ENCODE results near the gene KIF12. TPM values are rescaled to one million over a fixed set of nuclear protein-coding genes. Genes with fewer than 3 reads are reported as not detected.
A peak's percentile ranks its signal among the peaks of the same experiment; 100 is the strongest.

Gene KIF12
- total and polyA plus RNA-seq, 2 of the 13 experiments (the other 11 are each of a cell fraction or from before 2014, with no cell fraction given): 1.8 to 12.5 TPM

GRCh38 chr9:114117614-114117995 lies 18.5 kb upstream of the KIF12 start (continued):
- TF ChIP-seq ONECUT2 (CRISPR knock-in tag; IDR thresholded peaks at IDR 0.05) (peak; percentile 95), ZNF460 (CRISPR knock-in tag; IDR thresholded peaks at IDR 0.05; ENCODE audit: borderline replicate concordance) (no peak), ZFY (CRISPR knock-in tag; IDR thresholded peaks at IDR 0.05) (peak; percentile 28; the same call in 1 of the 2 replicates), IKZF5 (CRISPR knock-in tag; IDR thresholded peaks at IDR 0.05) (no peak; the same call in 1 of the 2 replicates), BCLAF1 (IDR thresholded peaks at IDR 0.05) (no peak), ZNF740 (CRISPR knock-in tag; IDR thresholded peaks at IDR 0.05) (peak; percentile 66; the same call in 1 of the 2 replicates), KAT7 (CRISPR knock-in tag; IDR thresholded peaks at IDR 0.05; ENCODE audit: borderline replicate concordance) (no peak), FOXA3 (CRISPR knock-in tag; IDR thresholded peaks at IDR 0.05) (peak; percentile 59), FOXO1 (CRISPR knock-in tag; IDR thresholded peaks at IDR 0.05) (peak; percentile 22; the same call in 1 of the 2 replicates), REXO4 (CRISPR knock-in tag; IDR thresholded peaks at IDR 0.05; ENCODE audit: borderline replicate concordance) (no peak), HDAC2 (CRISPR knock-in tag; IDR thresholded peaks at IDR 0.05) (peak; percentile 26; the same call in 1 of the 2 replicates), ZKSCAN5 (CRISPR knock-in tag; IDR thresholded peaks at IDR 0.05) (no peak), ZNF138 (CRISPR knock-in tag; IDR thresholded peaks at IDR 0.05; ENCODE audit: low read depth) (no peak), SMAD1 (CRISPR knock-in tag; IDR thresholded peaks at IDR 0.05; ENCODE audit: borderline replicate concordance, low read depth) (0 out of 2 replicates have a peak, but pooled peaks have one; percentile 4), MAFK (conservative IDR thresholded peaks at IDR 0.05 in 1 of 2, IDR thresholded peaks at IDR 0.05 in 1 of 2; ENCODE audit: low read length in 2 of 2) (peak; percentile 43 to 50), CEBPG (CRISPR knock-in tag; IDR thresholded peaks at IDR 0.05) (0 out of 2 replicates have a peak, but pooled peaks have one; percentile 10), GFI1 (CRISPR knock-in tag; IDR thresholded peaks at IDR 0.05; ENCODE audit: borderline replicate concordance) (0 out of 2 replicates have a peak, but pooled peaks have one; percentile 10), PITX1 (CRISPR knock-in tag; IDR thresholded peaks at IDR 0.05) (0 out of 2 replicates have a peak, but pooled peaks have one; percentile 24), MAFG (CRISPR knock-in tag; IDR thresholded peaks at IDR 0.05) (no peak), HMG20B (CRISPR knock-in tag; conservative IDR thresholded peaks at IDR 0.05) (0 out of 2 replicates have a peak, but pooled peaks have one; percentile 19), DNMT3B (CRISPR knock-in tag; conservative IDR thresholded peaks at IDR 0.05) (no peak)
- TF ChIP-seq, protein P1, sequence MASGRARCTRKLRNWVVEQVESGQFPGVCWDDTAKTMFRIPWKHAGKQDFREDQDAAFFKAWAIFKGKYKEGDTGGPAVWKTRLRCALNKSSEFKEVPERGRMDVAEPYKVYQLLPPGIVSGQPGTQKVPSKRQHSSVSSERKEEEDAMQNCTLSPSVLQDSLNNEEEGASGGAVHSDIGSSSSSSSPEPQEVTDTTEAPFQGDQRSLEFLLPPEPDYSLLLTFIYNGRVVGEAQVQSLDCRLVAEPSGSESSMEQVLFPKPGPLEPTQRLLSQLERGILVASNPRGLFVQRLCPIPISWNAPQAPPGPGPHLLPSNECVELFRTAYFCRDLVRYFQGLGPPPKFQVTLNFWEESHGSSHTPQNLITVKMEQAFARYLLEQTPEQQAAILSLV (CRISPR knock-in tag; IDR thresholded peaks at IDR 0.05; ENCODE audit: borderline replicate concordance): 0 out of 2 replicates have a peak, but pooled peaks have one; percentile 39
- TF ChIP-seq, protein P2, sequence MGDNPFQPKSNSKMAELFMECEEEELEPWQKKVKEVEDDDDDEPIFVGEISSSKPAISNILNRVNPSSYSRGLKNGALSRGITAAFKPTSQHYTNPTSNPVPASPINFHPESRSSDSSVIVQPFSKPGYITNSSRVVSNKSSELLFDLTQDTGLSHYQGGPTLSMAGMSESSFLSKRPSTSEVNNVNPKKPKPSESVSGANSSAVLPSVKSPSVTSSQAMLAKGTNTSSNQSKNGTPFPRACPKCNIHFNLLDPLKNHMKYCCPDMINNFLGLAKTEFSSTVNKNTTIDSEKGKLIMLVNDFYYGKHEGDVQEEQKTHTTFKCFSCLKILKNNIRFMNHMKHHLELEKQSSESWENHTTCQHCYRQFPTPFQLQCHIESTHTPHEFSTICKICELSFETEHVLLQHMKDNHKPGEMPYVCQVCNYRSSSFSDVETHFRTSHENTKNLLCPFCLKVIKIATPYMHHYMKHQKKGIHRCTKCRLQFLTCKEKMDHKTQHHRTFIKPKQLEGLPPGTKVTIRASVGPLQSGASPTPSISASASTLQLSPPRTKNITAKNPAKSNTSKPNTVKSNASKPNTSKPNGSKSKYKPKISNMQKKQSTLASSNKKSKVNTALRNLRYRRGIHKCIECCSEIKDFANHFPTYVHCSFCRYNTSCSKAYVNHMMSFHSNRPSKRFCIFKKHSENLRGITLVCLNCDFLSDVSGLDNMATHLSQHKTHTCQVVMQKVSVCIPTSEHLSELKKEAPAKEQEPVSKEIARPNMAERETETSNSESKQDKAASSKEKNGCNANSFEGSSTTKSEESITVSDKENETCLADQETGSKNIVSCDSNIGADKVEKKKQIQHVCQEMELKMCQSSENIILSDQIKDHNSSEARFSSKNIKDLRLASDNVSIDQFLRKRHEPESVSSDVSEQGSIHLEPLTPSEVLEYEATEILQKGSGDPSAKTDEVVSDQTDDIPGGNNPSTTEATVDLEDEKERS (CRISPR knock-in tag; IDR thresholded peaks at IDR 0.05): no peak
